GM18870 (cell line): ENCODE measurements around the gene PTPRM.

ENCODE experiments used
- ATAC-seq: cut with Tn5 transposase; IDR thresholded peaks from one replicate; pipeline ENCODE4 v1.9.1; 2021; ENCODE audit warnings: moderate library complexity; ENCODE audit not compliant: unreplicated experiment

Gene PTPRM

DNA sequence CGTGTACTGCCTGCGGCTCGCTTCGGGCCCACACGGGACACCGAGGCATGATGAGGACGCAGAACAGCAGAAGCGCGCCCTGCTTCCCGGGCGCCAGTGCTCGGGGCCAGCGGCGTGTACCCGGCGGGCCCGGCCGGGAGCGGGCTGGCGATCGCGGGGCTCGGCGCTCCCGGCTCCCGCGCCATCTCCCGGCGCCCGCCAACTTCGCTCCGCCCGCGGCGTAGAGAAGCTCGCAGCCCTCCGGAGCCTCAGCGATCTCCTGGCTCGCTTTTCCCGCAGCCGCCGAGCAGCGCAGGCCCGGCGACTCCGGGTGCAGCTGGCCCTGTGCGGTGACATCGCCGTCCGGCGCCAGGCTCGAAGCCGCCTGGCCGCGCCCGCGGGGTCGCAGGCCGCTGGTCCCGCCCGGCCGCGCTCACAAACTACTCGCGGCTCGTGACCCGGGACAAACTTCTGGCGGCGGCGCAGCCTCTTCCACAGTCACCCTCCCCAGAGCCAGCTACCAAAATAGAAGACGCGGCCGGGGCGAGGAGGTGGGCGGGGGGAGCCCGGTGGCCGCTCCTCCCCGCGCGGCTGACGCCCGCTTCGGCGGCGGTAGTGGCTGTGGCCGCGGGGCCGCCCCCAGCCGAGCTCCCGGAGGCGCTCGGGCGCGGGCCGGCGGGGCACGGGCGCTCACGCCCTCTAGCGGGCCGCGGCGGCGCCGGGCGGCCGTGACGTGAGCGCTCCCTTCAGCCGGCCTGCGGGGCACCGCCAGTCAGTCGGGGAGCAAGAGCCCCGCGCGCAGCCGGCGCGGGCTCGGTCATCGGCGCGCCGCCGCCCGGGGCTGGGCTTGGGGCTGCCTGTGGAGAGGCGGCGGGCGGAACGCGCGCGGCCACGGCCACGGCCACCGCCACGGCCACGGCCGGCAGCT is at the start of gene PTPRM:
PTPRM (plus strand) TSS at position 750 of the 907 bp plus-strand sequence. CDS start 503 bp downstream, outside the sequence.
- no peak for ATAC-seq

DNA sequence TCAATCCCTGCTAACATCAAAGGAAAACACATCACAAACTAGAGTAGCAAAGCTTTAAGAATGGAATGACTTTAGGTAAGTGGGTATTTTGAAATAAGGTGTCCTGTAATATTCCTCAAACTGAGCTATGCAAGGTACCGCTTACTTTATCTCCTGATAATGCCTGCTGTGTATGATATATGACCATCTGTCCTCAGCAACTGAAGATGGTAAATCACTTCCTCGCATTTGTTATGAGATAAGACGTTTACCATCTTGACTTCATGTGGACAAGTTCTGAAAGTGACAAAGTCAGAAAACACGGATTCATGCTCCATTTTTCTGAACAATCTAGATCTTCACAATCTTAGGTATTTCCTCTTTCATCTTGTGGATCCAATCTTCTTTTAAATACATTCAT is 49.3 kb upstream of the PTPRM start:
- ATAC-seq = no peak

DNA sequence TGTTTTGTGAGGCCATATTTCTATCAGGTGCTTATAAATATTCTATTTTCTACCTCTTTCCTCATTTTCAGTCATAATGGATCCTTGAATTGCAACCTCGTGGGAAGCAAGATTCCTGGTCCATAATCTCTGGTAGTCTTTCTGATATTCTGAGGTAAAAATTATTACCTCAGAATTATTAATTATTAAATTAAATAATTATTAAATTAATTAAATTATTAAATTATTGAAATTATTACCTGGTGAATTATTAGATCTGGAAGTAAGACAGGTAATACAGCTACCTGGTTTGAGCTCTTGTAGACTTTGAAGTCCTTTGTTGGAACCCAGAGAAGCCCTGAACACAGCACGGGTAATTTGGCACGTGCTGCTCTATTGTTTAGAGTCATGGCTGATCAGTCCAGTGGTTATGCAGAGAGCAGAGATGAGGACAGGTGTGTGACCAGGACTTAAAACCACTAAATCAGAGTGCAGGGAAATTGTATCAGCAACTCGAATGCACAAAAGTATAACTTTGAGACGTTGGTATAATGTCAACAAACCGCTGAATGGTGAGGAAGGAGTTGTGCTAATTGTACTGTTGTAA is 46.8 kb upstream of the PTPRM start:
- ATAC-seq = no peak

DNA sequence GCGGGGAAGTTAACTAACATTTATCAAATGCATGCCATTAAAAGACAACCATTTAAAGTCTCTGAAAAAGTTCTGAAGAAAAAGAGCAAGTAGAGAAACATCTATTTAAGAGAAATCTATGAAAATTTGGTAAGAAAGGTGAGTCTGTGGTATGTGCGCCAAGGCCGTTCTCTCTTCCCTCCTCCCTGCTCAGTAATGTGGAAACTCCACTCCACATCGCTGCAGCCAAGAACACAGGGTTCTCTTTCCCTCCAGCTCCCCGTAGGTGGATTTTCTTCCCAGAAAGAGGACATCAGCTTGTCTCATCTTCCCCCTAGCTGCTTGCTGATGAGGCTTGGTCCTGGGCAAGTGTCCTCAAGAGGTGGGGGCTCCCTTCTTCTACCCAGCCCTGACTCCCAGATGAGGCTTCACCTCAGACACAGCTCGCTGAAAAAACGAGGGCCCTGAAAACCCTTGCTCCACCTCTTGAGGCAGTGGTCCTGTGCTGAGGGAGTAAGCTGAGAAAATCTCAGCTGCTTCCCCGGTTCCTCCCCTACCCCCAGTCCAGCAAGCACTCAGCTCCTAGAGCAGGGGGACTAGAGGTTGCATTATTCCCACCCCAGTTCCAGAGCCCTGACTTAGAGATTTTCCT is 45.8 kb upstream of the PTPRM start:
- no peak for ATAC-seq

DNA sequence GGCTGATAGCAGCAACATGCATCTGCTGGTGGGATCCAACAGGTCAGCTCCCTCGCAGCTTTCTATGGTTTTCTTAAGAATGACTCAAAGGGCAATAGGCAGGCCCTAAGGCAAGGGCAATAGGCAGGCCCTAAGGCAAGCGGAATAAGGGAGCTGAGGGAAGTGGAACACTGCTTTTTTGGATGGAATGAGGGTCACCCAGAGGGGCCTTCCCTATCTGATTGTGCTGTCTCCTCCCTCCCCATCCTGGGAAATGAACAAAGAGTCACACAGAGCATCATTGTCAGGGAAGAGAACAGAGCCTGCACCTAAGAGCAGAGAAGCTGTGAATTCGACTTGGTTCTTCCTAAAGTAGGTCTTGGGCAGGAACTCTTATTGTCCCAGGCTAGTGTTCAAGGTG is 43.3 kb upstream of the PTPRM start:
- ATAC-seq = no peak

DNA sequence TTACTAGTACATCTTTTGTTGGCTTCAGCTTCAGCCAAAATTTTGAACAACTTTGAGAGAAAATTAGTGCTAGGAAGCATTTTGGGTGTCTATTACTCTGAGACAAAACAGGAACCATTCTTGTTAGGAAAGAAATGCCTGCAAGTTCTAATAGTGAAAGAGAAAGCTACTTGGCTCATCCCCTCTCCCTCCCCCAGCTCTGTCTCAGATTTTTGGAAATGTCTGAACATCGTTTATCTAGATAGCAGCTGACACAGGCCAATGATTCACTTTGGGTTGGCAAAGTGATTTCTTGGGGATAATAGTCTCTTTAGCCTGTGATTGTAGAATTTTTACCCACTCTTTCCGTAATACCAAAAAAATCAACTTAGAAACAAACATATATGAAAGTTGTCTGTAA is 42.3 kb upstream of the PTPRM start:
- ATAC-seq = no peak

DNA sequence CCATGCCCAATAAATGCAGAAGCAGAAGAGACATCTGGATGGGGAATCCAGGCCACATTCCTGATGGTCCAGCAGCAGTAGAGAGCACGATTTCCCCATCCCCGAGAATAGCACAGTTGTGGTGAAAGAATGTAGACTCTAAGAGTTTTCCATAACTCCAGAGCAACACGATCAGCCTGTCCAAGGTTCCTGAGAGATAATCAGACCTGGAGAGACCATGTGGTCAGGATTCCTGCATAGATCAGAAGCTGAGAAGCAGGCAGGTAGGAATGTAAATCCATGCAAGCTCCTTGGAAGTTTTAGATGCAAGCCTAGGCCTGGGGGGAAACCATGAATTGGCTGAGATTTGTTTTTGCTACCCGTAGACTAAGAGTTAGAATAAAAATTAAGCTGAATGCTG is 34.2 kb upstream of the PTPRM start:
- ATAC-seq = no peak

DNA sequence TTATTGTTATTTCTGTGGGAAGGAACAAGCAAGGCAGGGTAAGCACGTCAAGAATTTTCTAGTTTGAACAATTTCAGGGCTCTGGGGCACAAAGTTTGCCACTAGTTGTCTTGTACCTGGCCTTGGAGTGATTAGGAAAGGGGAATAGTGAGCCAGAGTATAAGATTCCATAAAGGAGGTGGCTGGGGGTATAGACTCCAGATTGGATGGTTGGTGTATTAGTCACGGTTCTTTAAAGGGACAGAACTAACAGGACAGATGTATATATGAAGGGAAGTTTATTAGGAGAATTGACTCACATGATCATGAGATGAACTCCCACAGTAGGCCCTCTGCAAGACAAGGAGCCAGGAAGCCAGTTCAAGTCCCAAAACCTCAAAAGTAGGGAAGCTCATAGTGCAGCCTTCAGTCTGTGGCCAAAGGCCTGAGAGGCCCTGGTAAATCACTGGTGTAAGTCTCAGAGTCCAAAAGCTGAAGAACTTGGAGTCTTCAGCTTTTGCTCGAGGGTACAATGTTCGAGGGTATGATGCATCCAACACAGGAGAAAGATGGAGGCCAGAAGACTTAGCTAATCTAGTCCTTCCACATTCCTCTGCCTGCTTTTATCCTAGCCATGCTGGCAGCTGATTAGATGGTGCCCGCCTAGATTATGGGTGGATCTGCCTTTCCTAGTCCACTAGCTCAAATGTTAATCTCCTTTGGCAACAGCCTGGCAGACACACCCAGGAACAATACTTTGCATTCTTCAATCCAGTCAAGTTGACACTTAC is 31.5 kb upstream of the PTPRM start:
- no peak for ATAC-seq

DNA sequence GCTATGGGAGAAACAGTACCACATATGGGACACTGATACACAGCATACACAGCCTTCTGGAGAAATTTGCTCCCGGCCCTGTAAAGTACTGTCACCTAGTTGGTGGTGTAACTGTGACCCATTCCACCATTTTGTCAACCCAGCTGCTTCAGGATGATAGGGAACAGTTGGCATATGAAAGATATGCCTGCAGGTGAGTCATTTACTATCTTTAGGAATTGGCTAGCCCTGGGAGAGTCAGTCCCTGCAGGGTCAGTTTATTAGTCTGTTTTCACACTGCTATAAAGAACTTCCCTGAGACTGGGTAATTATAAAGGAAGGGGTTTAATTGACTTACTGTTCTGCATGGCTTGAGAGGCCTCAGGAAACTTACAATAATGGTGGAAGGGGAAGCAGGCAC is 30.0 kb upstream of the PTPRM start:
- no peak for ATAC-seq

DNA sequence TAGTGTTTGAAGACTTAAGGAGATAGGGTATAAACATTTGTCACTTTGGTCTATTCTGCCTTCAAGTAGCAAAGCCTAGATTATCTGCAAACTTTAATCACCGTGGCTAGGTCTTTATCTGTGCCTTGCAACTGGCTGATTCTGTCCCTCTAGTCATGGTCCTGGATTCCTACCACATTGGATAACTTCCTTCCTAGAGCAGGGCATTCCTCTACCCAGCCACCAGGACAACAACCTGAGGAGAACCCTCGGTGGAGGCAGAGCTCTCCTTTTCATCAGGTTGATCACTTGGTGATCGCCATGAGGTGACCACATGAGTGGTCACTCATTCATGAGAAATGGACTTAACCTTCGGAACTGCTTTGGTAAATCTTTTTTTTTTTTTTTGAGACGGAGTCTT is 25.3 kb upstream of the PTPRM start:
- no peak for ATAC-seq

DNA sequence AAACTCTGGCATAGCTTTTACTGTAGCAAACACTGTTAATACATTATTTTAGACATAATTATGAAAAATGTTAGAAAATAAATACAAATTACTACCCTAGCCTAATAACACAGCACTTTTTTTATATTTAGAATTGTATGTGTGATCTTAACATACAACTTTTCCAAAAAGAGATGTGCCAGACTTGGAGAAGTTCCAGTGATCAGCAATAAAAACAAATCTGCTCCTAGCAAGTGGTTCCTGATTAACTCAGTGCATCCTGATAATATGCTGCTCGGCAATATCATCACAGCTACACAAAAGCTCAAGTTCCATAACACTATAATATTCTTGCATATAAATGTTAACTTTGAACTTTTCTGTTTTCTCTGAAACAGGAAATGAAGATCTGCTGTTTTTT is 22.4 kb upstream of the PTPRM start:
- ATAC-seq = no peak

DNA sequence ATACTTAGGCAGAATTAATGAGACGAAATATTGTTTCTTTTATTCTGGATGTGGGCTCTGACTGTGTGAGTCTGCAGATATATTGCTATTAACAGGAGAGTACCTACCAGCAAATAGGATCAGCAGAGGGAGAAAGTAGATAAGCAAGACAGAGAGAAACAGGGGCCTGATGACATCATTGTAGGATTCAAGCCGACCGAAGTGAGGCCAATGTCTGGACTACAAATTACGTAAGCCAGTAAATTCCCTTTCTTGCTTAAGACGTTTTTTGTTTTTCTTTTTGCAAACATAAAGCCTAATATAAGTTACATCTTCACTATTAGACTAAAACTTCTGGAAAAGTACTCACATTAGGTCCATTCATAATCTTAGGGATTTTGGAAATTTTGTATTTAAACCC is 21.4 kb upstream of the PTPRM start:
- no peak for ATAC-seq

DNA sequence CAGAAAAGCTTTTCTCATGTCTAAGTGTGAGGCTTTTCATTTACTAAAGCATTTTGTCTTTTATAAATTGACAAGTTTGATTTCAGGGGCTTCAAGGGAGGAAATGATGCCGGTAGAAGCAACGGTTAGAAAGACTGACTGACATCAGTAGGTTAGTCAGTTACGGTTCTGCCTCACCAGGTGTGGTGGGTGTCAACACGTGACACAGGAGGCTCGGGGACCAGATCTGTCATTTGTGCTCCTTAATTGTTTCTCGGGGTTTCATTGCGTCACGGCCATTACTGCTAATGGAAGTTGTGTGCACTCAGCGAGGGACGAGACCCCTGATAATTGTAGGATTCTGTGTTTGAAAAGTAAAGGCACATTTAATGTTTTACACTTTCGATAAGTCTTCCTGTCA is 18.9 kb upstream of the PTPRM start:
- ATAC-seq = no peak

DNA sequence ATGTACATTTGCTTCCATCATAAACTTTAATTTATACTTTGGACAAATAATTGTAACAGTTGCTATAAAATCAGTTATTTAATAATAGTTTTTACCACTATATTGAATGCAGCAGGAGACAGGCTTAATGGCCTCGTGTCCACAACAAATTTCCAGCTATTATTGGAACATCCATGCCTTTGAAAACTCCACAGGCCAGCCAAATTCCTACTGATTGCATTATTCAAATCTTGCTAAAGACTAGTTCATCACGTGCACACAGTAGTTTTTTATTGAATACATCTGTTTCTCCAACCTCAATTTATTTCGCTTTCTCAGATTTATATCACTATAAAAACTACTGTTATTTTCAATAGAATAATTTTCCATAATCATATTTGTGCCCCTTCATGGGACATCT is 18.4 kb upstream of the PTPRM start:
- no peak for ATAC-seq

DNA sequence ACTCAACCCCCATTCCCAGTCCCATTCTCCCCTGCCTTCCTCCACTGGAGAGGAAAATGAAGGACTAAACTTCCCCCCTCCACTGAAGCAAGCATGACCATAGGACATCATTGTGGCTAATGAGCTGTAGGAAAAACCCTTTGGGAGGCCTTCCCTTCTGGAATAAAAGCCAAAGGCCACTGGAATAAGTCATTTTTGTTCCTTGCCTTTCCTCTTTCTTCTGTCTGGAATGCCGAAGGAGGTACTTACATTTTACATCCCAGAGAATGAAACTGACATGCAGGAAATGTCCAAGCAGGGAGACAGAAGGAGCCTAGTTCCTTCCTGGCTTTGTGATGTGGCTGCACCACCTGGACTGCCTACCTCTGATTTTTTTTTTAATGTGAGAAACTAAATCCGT is 9.1 kb upstream of the PTPRM start:
- no peak for ATAC-seq

DNA sequence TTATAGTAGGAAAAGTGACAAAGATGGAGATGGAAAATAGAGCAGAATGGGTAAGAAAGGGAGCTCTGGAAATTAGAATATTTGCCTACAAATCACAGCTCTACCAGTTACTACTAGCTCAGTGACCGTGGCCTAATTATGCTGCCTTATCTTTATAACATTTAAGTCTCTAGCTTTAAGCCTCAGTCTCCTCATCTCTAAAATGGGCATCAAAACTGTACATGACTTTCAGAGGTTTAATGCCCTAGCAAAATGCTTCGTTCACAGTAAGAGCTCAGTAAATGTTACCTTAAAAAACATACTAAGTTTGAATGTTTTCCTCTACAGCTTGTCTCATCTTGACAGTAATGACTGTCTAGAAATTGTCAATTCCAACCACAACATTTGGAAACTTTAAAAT is 8.3 kb upstream of the PTPRM start:
- ATAC-seq = no peak

DNA sequence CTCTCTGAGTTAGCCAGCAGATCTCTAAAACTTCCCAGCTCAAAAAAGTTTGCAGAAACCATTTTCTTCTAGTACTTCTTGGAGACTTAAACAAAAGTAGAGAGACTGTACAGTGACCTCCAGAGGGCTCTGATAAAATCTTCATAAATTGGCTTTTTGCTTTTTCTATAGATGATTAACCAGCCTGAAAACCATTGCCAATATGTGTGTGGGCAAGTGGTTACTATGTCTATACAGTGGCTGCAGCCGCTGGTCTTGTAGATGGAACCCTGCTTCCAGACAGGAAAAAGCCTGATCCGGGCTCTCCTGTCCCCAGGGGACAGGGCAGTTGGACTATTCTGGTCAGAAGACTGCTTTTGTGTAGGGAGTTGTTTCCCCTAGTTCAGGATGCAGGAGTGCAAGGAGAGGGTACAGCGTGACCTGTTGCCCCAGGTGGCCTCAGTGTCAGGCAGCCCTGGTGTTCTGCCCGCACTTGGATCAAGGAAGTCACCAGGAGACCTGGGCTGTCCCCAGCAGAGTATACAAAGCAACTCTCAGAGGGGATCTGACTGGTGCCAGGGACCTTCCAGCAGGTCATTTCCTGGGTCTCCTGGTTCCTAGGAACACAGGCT is 7.3 kb upstream of the PTPRM start:
- ATAC-seq = no peak

DNA sequence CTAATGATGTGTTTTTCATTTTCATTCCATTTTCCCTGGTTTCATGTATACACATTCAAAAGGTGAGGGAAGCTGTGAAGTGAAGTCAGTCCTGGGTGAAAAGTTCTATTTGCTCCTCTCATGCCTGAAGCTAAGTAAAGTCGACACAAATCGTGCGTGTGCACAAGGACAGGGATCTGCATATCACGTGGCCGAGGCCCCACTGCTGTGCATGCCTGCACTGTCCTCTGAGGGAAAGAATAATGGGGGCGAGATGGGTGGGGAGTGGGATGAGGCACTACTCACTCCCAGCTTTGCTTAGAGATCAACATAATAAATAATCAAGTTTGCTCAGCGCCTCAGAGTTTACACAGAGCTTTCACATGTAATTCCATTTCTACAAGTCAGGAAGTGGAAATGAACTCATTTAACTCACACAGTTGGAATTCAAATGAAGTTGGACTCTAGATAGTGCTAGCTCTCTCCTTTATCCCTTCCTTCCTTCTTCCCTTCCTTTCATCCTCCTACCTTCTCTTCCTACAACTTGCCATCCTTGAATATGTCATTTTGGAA is 5.1 kb upstream of the PTPRM start:
- no peak for ATAC-seq

DNA sequence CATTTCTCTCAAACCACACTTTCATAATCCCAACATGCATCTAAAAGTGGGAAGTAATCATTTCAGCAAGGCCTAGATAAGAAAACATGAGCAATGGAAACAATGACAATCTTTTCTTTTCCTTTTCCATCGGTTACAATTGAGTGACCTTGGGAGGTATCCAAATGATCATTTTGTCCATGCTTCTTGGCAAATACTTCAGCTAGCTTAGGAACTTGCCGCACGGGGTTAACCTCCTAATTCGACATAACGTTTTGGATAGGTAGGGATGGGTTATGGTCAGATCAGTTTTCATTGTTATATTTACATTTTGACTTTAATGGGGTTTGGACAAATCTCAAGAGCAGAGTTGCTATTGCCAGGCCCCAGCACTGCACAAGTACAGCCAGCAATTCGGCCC is 4.6 kb upstream of the PTPRM start:
- ATAC-seq = no peak

DNA sequence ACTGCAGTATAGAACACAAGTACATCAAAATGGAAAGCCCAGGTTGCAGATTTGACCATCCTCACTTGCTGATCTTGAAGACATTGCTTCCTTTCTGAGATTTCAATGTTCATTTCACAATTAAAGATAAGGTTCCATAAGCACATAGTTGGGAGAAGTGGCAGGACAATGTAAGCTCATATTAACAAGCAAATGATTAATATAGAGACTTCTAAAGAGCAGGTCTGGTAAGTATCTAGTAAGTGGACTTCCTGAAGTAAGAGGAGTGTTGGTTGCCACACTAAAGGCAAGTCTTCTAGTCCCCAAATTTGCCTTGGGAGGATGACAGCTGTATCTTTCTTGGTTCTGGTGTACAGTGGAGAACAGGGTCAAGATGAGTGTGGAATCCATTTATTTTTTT is 1.4 kb upstream of the PTPRM start:
- no peak for ATAC-seq

DNA sequence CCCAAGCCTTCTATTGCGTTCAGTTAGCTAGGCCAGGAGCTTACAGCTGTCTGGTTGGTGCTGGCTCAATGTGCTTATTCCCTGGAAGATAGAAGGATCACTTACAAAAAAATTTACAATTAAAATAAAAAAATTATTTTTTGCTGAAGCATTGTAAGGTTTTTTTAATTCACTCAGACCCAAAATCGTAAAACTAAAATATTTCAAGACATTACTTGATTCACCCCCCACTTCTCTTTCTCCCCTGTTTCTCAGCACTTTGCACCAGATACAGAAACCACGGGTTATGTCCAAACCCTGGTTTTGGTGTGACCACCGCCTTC is 911 bp upstream of the PTPRM start:
- no peak for ATAC-seq
